Astrocyte (in vitro differentiated cells and primary cell): ENCODE measurements around the gene EIF1. TPM values are rescaled to one million over a fixed set of nuclear protein-coding genes. Genes with fewer than 3 reads are reported as not detected.
"Not testable (repeated sequence)": the region's sequence is repeated elsewhere in the genome, so short reads cannot be mapped to it uniquely, and the experiment has no call there.

Experiments
- DNase-seq: peaks from one replicate; pipeline ENCODE4 v3.0.0-alpha.2; 2010; ENCODE audit warnings: low read depth
- FAIRE-seq: peaks from 2 replicates; lab custom pipeline; 2011; peaks lifted over from hg19 to GRCh38; lab: Jason Lieb, UNC
- H2AFZ ChIP-seq: 2 replicates; pipeline ENCODE4 v1.6.0; 2012; ENCODE audit warnings: low read depth, low read length, inconsistent platforms
- H3K27ac ChIP-seq: 2 replicates; pipeline ENCODE4 v1.5.1; 2011; ENCODE audit warnings: low read depth, low read length, inconsistent platforms
- H3K27me3 ChIP-seq: 2 replicates; pipeline ENCODE4 v1.6.0; 2011; ENCODE audit warnings: low read length, inconsistent platforms; ENCODE audit not compliant: insufficient read depth
- H3K36me3 ChIP-seq: 2 replicates; pipeline ENCODE4 v1.5.1; 2011; ENCODE audit warnings: low read length, inconsistent platforms; ENCODE audit not compliant: insufficient read depth
- H3K4me1 ChIP-seq: 2 replicates; pipeline ENCODE4 v1.5.1; 2011; ENCODE audit warnings: low read length, inconsistent platforms; ENCODE audit not compliant: insufficient read depth
- H3K4me2 ChIP-seq: 2 replicates; pipeline ENCODE4 v1.6.0; 2012; ENCODE audit warnings: low read length, inconsistent platforms
- H3K4me3 ChIP-seq: 2 replicates; pipeline ENCODE4 v1.5.1; 2011; ENCODE audit warnings: low read depth, mild to moderate bottlenecking, low read length, inconsistent platforms; ENCODE audit not compliant: insufficient read depth
- H3K79me2 ChIP-seq: 2 replicates; pipeline ENCODE4 v1.6.0; 2012; ENCODE audit warnings: mild to moderate bottlenecking, low read length, inconsistent platforms; ENCODE audit not compliant: insufficient read depth
- H3K9ac ChIP-seq: 2 replicates; pipeline ENCODE4 v1.6.0; 2012; ENCODE audit warnings: mild to moderate bottlenecking, low read length, inconsistent platforms
- H3K9me3 ChIP-seq: 2 replicates; pipeline ENCODE4 v1.5.1; 2012; ENCODE audit warnings: low read depth, mild to moderate bottlenecking, low read length, inconsistent platforms; ENCODE audit not compliant: insufficient read depth
- H4K20me1 ChIP-seq: 2 replicates; pipeline ENCODE4 v1.6.0; 2012; ENCODE audit warnings: low read length, inconsistent platforms; ENCODE audit not compliant: insufficient read depth
- H3K27ac Mint-ChIP-seq: one replicate; pipeline ENCODE4 v1.8.0; 2021; ENCODE audit warnings: mild to moderate bottlenecking, mixed read lengths; ENCODE audit not compliant: unreplicated experiment
- H3K27me3 Mint-ChIP-seq: one replicate; pipeline ENCODE4 v1.8.0; 2021; ENCODE audit warnings: low read depth, mixed read lengths; ENCODE audit not compliant: unreplicated experiment
- H3K36me3 Mint-ChIP-seq: one replicate; pipeline ENCODE4 v1.8.0; 2021; ENCODE audit warnings: low read depth, mixed read lengths; ENCODE audit not compliant: unreplicated experiment
- H3K4me1 Mint-ChIP-seq: one replicate; pipeline ENCODE4 v1.8.0; 2021; ENCODE audit warnings: low read depth, mixed read lengths; ENCODE audit not compliant: unreplicated experiment
- H3K4me3 Mint-ChIP-seq: one replicate; pipeline ENCODE4 v1.8.0; 2021; ENCODE audit warnings: mild to moderate bottlenecking, moderate library complexity, mixed read lengths; ENCODE audit not compliant: unreplicated experiment
- H3K9me3 Mint-ChIP-seq: one replicate; pipeline ENCODE4 v1.8.0; 2021; ENCODE audit warnings: mild to moderate bottlenecking, mixed read lengths; ENCODE audit not compliant: unreplicated experiment
- EZH2 ChIP-seq: IDR thresholded peaks from 2 replicates; pipeline ENCODE4 v1.6.1; 2012; ENCODE audit warnings: mild to moderate bottlenecking, low read length, inconsistent platforms; ENCODE audit not compliant: insufficient read depth
- total RNA-seq: library from RNA; stranded (reverse); gene quantifications from 2 replicates; pipeline ENCODE4 v1.2.1, GENCODE V29; 2021
- TF ChIP-seq, protein P1 (sequence below): IDR thresholded peaks from 2 replicates; pipeline ENCODE4 v1.5.1; 2011; ENCODE audit warnings: low read depth, mild to moderate bottlenecking, inconsistent platforms, low read length, moderate library complexity; ENCODE audit not compliant: insufficient read depth

The EIF1 gene
- total RNA-seq, 1 donor from 2014 or later: 767 TPM

GRCh38 chr17:41697122-41697962 lies 8.7 kb downstream of the EIF1 start:
- peaks cover 6% of the 10 kb centered on the region for H3K36me3 ChIP-seq
- H3K27me3 Mint-ChIP-seq: peaks cover 2% of the 10 kb centered on the region
- FAIRE-seq (no peak), DNase-seq (no peak)
- no peak overlapping the region for H3K4me3 ChIP-seq
- no peaks in the 10 kb centered on the region for H3K27me3 ChIP-seq
- no peak overlapping the region for H3K4me2 ChIP-seq
- H3K27ac ChIP-seq: no peak overlapping the region
- no peak overlapping the region for H3K4me3 Mint-ChIP-seq
- no peak overlapping the region for H3K9ac ChIP-seq
- H4K20me1 ChIP-seq: peaks cover 22% of the 10 kb centered on the region
- H3K9me3 ChIP-seq: no peaks in the 10 kb centered on the region
- H3K27ac Mint-ChIP-seq: no peak overlapping the region
- H3K79me2 ChIP-seq: no peaks in the 10 kb centered on the region
- no peak for TF ChIP-seq EZH2
- TF ChIP-seq, protein P1, sequence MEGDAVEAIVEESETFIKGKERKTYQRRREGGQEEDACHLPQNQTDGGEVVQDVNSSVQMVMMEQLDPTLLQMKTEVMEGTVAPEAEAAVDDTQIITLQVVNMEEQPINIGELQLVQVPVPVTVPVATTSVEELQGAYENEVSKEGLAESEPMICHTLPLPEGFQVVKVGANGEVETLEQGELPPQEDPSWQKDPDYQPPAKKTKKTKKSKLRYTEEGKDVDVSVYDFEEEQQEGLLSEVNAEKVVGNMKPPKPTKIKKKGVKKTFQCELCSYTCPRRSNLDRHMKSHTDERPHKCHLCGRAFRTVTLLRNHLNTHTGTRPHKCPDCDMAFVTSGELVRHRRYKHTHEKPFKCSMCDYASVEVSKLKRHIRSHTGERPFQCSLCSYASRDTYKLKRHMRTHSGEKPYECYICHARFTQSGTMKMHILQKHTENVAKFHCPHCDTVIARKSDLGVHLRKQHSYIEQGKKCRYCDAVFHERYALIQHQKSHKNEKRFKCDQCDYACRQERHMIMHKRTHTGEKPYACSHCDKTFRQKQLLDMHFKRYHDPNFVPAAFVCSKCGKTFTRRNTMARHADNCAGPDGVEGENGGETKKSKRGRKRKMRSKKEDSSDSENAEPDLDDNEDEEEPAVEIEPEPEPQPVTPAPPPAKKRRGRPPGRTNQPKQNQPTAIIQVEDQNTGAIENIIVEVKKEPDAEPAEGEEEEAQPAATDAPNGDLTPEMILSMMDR: no peak
- no peak overlapping the region for H2AFZ ChIP-seq
- H3K4me1 ChIP-seq: no peaks in the 10 kb centered on the region
- H3K4me1 Mint-ChIP-seq: no peaks in the 10 kb centered on the region
- peaks cover 6% of the 10 kb centered on the region for H3K36me3 Mint-ChIP-seq
- no peaks in the 10 kb centered on the region for H3K9me3 Mint-ChIP-seq

- not testable (repeated sequence) for H3K36me3 ChIP-seq, H3K9me3 ChIP-seq, H3K9ac ChIP-seq, H3K27me3 Mint-ChIP-seq, H3K4me1 Mint-ChIP-seq, H3K79me2 ChIP-seq, H3K4me2 ChIP-seq, H3K27ac ChIP-seq, H3K36me3 Mint-ChIP-seq, H3K4me3 Mint-ChIP-seq, H2AFZ ChIP-seq, H3K27ac Mint-ChIP-seq, H3K9me3 Mint-ChIP-seq, DNase-seq, H3K27me3 ChIP-seq, H4K20me1 ChIP-seq, FAIRE-seq, H3K4me3 ChIP-seq
- peaks cover 10% of the 10 kb centered on the region for H3K4me1 ChIP-seq
Measured at GRCh38 chr17:41700843-41701242, 12.2 kb downstream of the EIF1 start.

- Histone ChIP-seq H4K20me1 (no peaks in the 10 kb centered on the region), H3K4me1 (peaks cover 14% of the 10 kb centered on the region), H3K4me2 (no peak overlapping the region), H3K9me3 (no peaks in the 10 kb centered on the region), H3K27ac (no peak overlapping the region), H3K9ac (no peak overlapping the region), H3K4me3 (no peak overlapping the region), H3K27me3 (no peaks in the 10 kb centered on the region), H3K79me2 (no peaks in the 10 kb centered on the region), H2AFZ (no peak overlapping the region), H3K36me3 (no peaks in the 10 kb centered on the region)
- H3K36me3 Mint-ChIP-seq: no peaks in the 10 kb centered on the region
- no peak for DNase-seq
- peaks cover 2% of the 10 kb centered on the region for H3K27me3 Mint-ChIP-seq
- H3K4me1 Mint-ChIP-seq: peaks cover 8% of the 10 kb centered on the region
- no peak for FAIRE-seq
- no peak overlapping the region for H3K4me3 Mint-ChIP-seq
- no peaks in the 10 kb centered on the region for H3K9me3 Mint-ChIP-seq
- no peak overlapping the region for H3K27ac Mint-ChIP-seq
- no peak for TF ChIP-seq EZH2
- TF ChIP-seq, protein P1: no peak
Measured at GRCh38 chr17:41702712-41703111, 14.0 kb downstream of the EIF1 start.
